NCI-H2081 (cell line): Measurements from ENCODE around the gene EVC2.
"Not testable (repeated sequence)": the region's sequence is repeated elsewhere in the genome, so short reads cannot be mapped to it uniquely, and the experiment has no call there.

Experiments
- DNase-seq, 2 experiments: peaks; one replicate each; lab custom pipeline; 2025; lab: John Stamatoyannopoulos, UW

The EVC2 gene

GRCh38 chr4:5746829-5747737, 38.7 kb upstream of the EVC2 start:
- DNase-seq: no peak

GRCh38 chr4:5746250-5746649, 37.9 kb upstream of the EVC2 start:
- no peak for DNase-seq

GRCh38 chr4:5742968-5743367, 34.6 kb upstream of the EVC2 start:
- DNase-seq: no peak

- DNase-seq: no peak
Measured at GRCh38 chr4:5742388-5742787, 34.0 kb upstream of the EVC2 start.

- no peak for DNase-seq
Measured at GRCh38 chr4:5738061-5738460, 29.7 kb upstream of the EVC2 start.

GRCh38 chr4:5735463-5735862, 27.1 kb upstream of the EVC2 start:
- no peak for DNase-seq

GRCh38 chr4:5734853-5735252, 26.5 kb upstream of the EVC2 start:
- DNase-seq: no peak

- no peak for DNase-seq
Measured at GRCh38 chr4:5732158-5732557, 23.8 kb upstream of the EVC2 start.

GRCh38 chr4:5730993-5731990, 22.9 kb upstream of the EVC2 start:
- no peak for DNase-seq

GRCh38 chr4:5730436-5730835, 22.1 kb upstream of the EVC2 start:
- DNase-seq: no peak

GRCh38 chr4:5728412-5728811, 20.1 kb upstream of the EVC2 start:
- DNase-seq: not testable (repeated sequence)

GRCh38 chr4:5724377-5724776, 16.0 kb upstream of the EVC2 start:
- DNase-seq: no peak

- DNase-seq: no peak
Measured at GRCh38 chr4:5722328-5722727, 14.0 kb upstream of the EVC2 start.

- DNase-seq: no peak
Measured at GRCh38 chr4:5721923-5722322, 13.6 kb upstream of the EVC2 start.

GRCh38 chr4:5720980-5721379, 12.6 kb upstream of the EVC2 start:
- no peak for DNase-seq

- DNase-seq: no peak
Measured at GRCh38 chr4:5720157-5720850, 11.9 kb upstream of the EVC2 start.

- no peak for DNase-seq
Measured at GRCh38 chr4:5719350-5720055, 11.1 kb upstream of the EVC2 start.

GRCh38 chr4:5718411-5718810, 10.1 kb upstream of the EVC2 start:
- no peak for DNase-seq

GRCh38 chr4:5717449-5718158, 9.2 kb upstream of the EVC2 start:
- no peak for DNase-seq

GRCh38 chr4:5716391-5716790, 8.0 kb upstream of the EVC2 start:
- DNase-seq: no peak

- DNase-seq: no peak
Measured at GRCh38 chr4:5715357-5715756, 7.0 kb upstream of the EVC2 start.
